Spleen (tissue), 7 donors: ENCODE data around the gene MGME1.

ENCODE experiments used
- POLR2A ChIP-seq, 3 donors: fragments of 450-650 bp; IDR thresholded peaks; one replicate each; pipeline ENCODE4 v1.5.1; 2017; ENCODE audit warnings: antibody characterized with exemption in 3 of 3, mild to moderate bottlenecking in 1 of 3
- POLR2AphosphoS5 ChIP-seq, 3 donors: sonication (generic); formaldehyde crosslinking; IDR thresholded peaks; one replicate each; pipeline ENCODE4 v1.5.1; 2017; ENCODE audit warnings: antibody characterized with exemption in 3 of 3
- TF ChIP-seq, protein P1 (sequence below), 11 experiments: fragments of 200-600 bp in 7 of 11; fragments of 450-650 bp in 4 of 11; sonication (generic) in 4 of 11; IDR thresholded peaks in 8 of 11; conservative IDR thresholded peaks in 3 of 11; 1 replicate in 7 of 11; 2 replicates in 4 of 11; pipeline versions ENCODE4 v1.4.0 to v1.8.0; 2016 to 2021; ENCODE audit warnings: antibody characterized with exemption in 11 of 11, inconsistent platforms in 4 of 11, mild to moderate bottlenecking in 1 of 11
- donor health status: DM: no; HTN: no; CAD: no; lungs with moderate emphysema.
- donor health status: DM: no; HTN: no; CAD: no.
- donor health status: DM: no; HTN: no; CAD: no.

DNA sequence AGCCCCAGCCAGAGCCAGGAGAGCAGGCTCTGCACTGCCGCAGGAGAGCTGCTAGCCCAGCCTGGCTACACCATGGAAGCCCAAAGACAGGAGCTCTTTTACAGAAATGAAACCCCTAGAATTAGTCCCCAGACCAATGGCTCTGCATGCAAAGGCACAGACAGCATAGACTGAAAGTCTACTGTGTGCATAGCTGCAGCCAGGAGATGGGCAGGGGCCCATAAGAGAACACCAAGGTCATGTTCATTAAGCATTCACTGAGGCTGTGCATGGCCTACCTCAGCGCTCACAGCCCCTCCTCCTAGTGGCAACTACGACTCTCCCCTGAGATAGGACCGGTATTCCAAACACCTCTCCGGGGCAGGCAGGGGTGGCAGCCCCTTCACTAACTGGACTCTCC, 35.1 kb upstream of the MGME1 start:
- TF ChIP-seq, protein P1, sequence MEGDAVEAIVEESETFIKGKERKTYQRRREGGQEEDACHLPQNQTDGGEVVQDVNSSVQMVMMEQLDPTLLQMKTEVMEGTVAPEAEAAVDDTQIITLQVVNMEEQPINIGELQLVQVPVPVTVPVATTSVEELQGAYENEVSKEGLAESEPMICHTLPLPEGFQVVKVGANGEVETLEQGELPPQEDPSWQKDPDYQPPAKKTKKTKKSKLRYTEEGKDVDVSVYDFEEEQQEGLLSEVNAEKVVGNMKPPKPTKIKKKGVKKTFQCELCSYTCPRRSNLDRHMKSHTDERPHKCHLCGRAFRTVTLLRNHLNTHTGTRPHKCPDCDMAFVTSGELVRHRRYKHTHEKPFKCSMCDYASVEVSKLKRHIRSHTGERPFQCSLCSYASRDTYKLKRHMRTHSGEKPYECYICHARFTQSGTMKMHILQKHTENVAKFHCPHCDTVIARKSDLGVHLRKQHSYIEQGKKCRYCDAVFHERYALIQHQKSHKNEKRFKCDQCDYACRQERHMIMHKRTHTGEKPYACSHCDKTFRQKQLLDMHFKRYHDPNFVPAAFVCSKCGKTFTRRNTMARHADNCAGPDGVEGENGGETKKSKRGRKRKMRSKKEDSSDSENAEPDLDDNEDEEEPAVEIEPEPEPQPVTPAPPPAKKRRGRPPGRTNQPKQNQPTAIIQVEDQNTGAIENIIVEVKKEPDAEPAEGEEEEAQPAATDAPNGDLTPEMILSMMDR (IDR thresholded peaks at IDR 0.05 in 8 of 11, conservative IDR thresholded peaks at IDR 0.05 in 3 of 11): no peak
- TF ChIP-seq POLR2A (IDR thresholded peaks at IDR 0.05) (no peak), POLR2AphosphoS5 (IDR thresholded peaks at IDR 0.05) (no peak)
